HCT116 (cell line): ENCODE results near the gene NAALADL2. TPM values are rescaled to one million over a fixed set of nuclear protein-coding genes. Genes with fewer than 3 reads are reported as not detected.

Experiments
- ATAC-seq: fragments of 200-7000 bp; cut with Tn5 transposase; 2 replicates; pipeline ENCODE4 v1.9.1; 2020; ENCODE audit warnings: mild to moderate bottlenecking, moderate library complexity
- BruUV-seq: library from RNA; stranded (reverse); fragments of 400-500 nt; replicated peaks from 2 replicates; lab custom pipeline; 2021; lab: Mats Ljungman, UMichigan
- CTCF ChIA-PET: fragments of 300-600 bp; sonication (Branson Sonifier 250); formaldehyde crosslinking; loops from one replicate; lab custom pipeline; 2021; ENCODE audit warnings: antibody characterized with exemption; lab: Charles Lee
- POLR2A ChIA-PET: fragments of 300-600, 350-600 bp; sonication (Branson Sonifier 250); formaldehyde crosslinking; loops from one replicate; lab custom pipeline; 2021; ENCODE audit warnings: antibody characterized with exemption; lab: Charles Lee
- RAD21 ChIA-PET, 2 experiments: fragments of 300-600 bp; sonication (Branson Sonifier 250); formaldehyde crosslinking; loops; one replicate each; lab custom pipeline; 2023; ENCODE audit warnings: low total read pairs in 2 of 2; ENCODE audit not compliant: uncharacterized antibody in 2 of 2, unreplicated experiment in 2 of 2, low non-redundant PET in 1 of 2; lab: Charles Lee
- DNase-seq: peaks from one replicate; pipeline ENCODE4 v3.0.0-alpha.2; 2010; ENCODE audit warnings: low read depth, low spot score
- H2AFZ ChIP-seq: fragments of 200-600 bp; shearing (Covaris generic), sonication (generic); 2 replicates; pipeline ENCODE4 v1.6.1; 2017; ENCODE audit warnings: low read depth, mixed run types, mixed read lengths, antibody characterized with exemption, low read length; ENCODE audit not compliant: poor library complexity, severe bottlenecking
- H3K27ac ChIP-seq: 2 replicates; pipeline ENCODE4 v1.5.1; 2012; ENCODE audit warnings: low read depth, low read length
- H3K27me3 ChIP-seq: fragments of 200-600 bp; sonication (generic); 2 replicates; pipeline ENCODE4 v1.6.1; 2016; ENCODE audit warnings: mixed run types, low read length, mixed read lengths; ENCODE audit not compliant: insufficient read depth
- H3K36me3 ChIP-seq, 2 experiments: fragments of 200-500 bp in 1 of 2; fragments of 200-600 bp in 1 of 2; sonication (Bioruptor generic) in 1 of 2; sonication (generic) in 1 of 2; 2 replicates each; pipeline versions ENCODE4 v1.5.1 to v1.6.1; 2014 to 2016; ENCODE audit warnings: low read length in 2 of 2, inconsistent platforms in 1 of 2, mixed read lengths in 1 of 2, mixed run types in 1 of 2; ENCODE audit not compliant: insufficient read depth in 2 of 2, control insufficient read depth in 1 of 2
- H3K4me1 ChIP-seq, 2 experiments: fragments of 200-600 bp in 1 of 2; sonication (generic) in 1 of 2; 2 replicates each; pipeline versions ENCODE4 v1.5.1 to v1.6.1; 2012 to 2017; ENCODE audit warnings: low read length in 2 of 2, inconsistent platforms in 1 of 2, mild to moderate bottlenecking in 1 of 2, mixed read lengths in 1 of 2, mixed run types in 1 of 2, moderate library complexity in 1 of 2; ENCODE audit not compliant: insufficient read depth in 2 of 2, control insufficient read depth in 1 of 2
- H3K4me2 ChIP-seq: fragments of 200-600 bp; sonication (generic); 2 replicates; pipeline ENCODE4 v1.6.1; 2017; ENCODE audit warnings: mixed run types, low read length, mixed read lengths
- H3K4me3 ChIP-seq, 2 experiments: fragments of 200-600 bp in 1 of 2; sonication (generic) in 1 of 2; replicated peaks in 1 of 2; 2 replicates each; pipeline ENCODE4 v1.5.1; 2011 to 2016; ENCODE audit warnings: low read length in 2 of 2, control low read depth in 1 of 2, low read depth in 1 of 2, mild to moderate bottlenecking in 1 of 2, mixed read lengths in 1 of 2, mixed run types in 1 of 2
- H3K79me2 ChIP-seq: fragments of 200-600 bp; sonication (generic); 2 replicates; pipeline ENCODE4 v1.6.1; 2017; ENCODE audit warnings: mild to moderate bottlenecking, mixed run types, low read length, moderate library complexity, mixed read lengths; ENCODE audit not compliant: insufficient read depth
- H3K9ac ChIP-seq: fragments of 200-600 bp; sonication (generic); 2 replicates; pipeline ENCODE4 v1.6.1; 2016; ENCODE audit warnings: low read length, mixed read lengths
- H3K9me2 ChIP-seq: fragments of 200-600 bp; sonication (generic), shearing (Covaris generic); 2 replicates; pipeline ENCODE4 v1.6.1; 2017; ENCODE audit warnings: mixed run types, mild to moderate bottlenecking, moderate library complexity; ENCODE audit not compliant: insufficient read depth
- H3K9me3 ChIP-seq, 2 experiments: fragments of 200-500 bp in 1 of 2; fragments of 200-600 bp in 1 of 2; sonication (Bioruptor generic) in 1 of 2; sonication (generic) in 1 of 2; 2 replicates each; pipeline ENCODE4 v1.6.1; 2014 to 2017; ENCODE audit warnings: low read length in 2 of 2, mixed read lengths in 2 of 2, inconsistent platforms in 1 of 2, low read depth in 1 of 2, mild to moderate bottlenecking in 1 of 2, mixed run types in 1 of 2, moderate library complexity in 1 of 2; ENCODE audit not compliant: control insufficient read depth in 1 of 2, insufficient read depth in 1 of 2
- H4K20me1 ChIP-seq: fragments of 200-600 bp; sonication (generic), shearing (Covaris generic); 2 replicates; pipeline ENCODE4 v1.6.1; 2017; ENCODE audit warnings: mixed run types, mild to moderate bottlenecking, moderate library complexity; ENCODE audit not compliant: insufficient read depth
- ATF3 ChIP-seq: IDR thresholded peaks from 2 replicates; pipeline ENCODE4 v1.6.1; 2012
- CBX3 ChIP-seq: IDR thresholded peaks from 2 replicates; pipeline ENCODE4 v1.6.1; 2012; ENCODE audit warnings: low read depth
- CEBPB ChIP-seq: IDR thresholded peaks from 2 replicates; pipeline ENCODE4 v1.6.1; 2012; ENCODE audit warnings: low read depth
- CTCF ChIP-seq, 3 experiments: fragments of 200-600 bp in 1 of 3; sonication (generic) in 1 of 3; IDR thresholded peaks in 2 of 3; conservative IDR thresholded peaks in 1 of 3; 2 replicates each; pipeline ENCODE4 v1.5.1; 2012 to 2017; ENCODE audit warnings: low read depth in 2 of 3, low read length in 2 of 3, antibody characterized with exemption in 1 of 3, borderline replicate concordance in 1 of 3, control low read depth in 1 of 3, mild to moderate bottlenecking in 1 of 3, mixed read lengths in 1 of 3, mixed run types in 1 of 3, moderate library complexity in 1 of 3; ENCODE audit not compliant: insufficient read depth in 1 of 3
- ELF1 ChIP-seq: IDR thresholded peaks from 2 replicates; pipeline ENCODE4 v1.6.1; 2012; ENCODE audit warnings: low read depth, borderline replicate concordance
- EZH2 ChIP-seq: fragments of 200-600 bp; sonication (generic); IDR thresholded peaks from 2 replicates; pipeline ENCODE4 v1.6.1; 2017; ENCODE audit warnings: antibody characterized with exemption, mixed run types
- FOSL1 ChIP-seq: IDR thresholded peaks from 2 replicates; pipeline ENCODE4 v1.6.1; 2012; ENCODE audit warnings: low read depth
- JUND ChIP-seq: IDR thresholded peaks from 2 replicates; pipeline ENCODE4 v1.6.1; 2012
- MAX ChIP-seq: IDR thresholded peaks from 2 replicates; pipeline ENCODE4 v1.6.1; 2012
- POLR2A ChIP-seq: IDR thresholded peaks from 2 replicates; pipeline ENCODE4 v1.7.0; 2011; ENCODE audit warnings: borderline replicate concordance; ENCODE audit not compliant: insufficient read depth, insufficient read length; ENCODE audit errors: extremely low read depth
- POLR2AphosphoS5 ChIP-seq: IDR thresholded peaks from 2 replicates; pipeline ENCODE4 v1.6.1; 2011; ENCODE audit warnings: mild to moderate bottlenecking, low read depth, low read length, moderate library complexity
- SIN3A ChIP-seq: IDR thresholded peaks from 2 replicates; pipeline ENCODE4 v1.6.1; 2012; ENCODE audit warnings: low read depth
- SRF ChIP-seq: IDR thresholded peaks from 2 replicates; pipeline ENCODE4 v1.6.1; 2012; ENCODE audit warnings: low read depth
- ZFX ChIP-seq: fragments of 450-650 bp; IDR thresholded peaks from 2 replicates; pipeline ENCODE4 v1.6.1; 2017
- intact Hi-C: fragments of 100-400 bp; cut with micrococcal nuclease; formaldehyde crosslinking; loops from 2 replicates; pipeline ENCODE4 v1.10.0; 2022
- total RNA-seq: library from RNA; stranded (reverse); gene quantifications from one replicate; pipeline ENCODE4 v1.2.1, GENCODE V29; 2021; ENCODE audit not compliant: unreplicated experiment

The NAALADL2 gene
- total RNA-seq, 1 experiment from 2014 or later, result 2.9 TPM

- BruUV-seq, result no TSS peak
- POLR2A ChIA-PET, result no interaction called here
- H3K9me2 ChIP-seq, result no peaks in the 10 kb centered on the region
Measured at GRCh38 chr3:175176556-175176955, 317.4 kb downstream of the NAALADL2 start.

More at GRCh38 chr3:175176556-175176955, 317.4 kb downstream of the NAALADL2 start:
- Histone ChIP-seq H3K4me2 (no peak overlapping the region), H3K27ac (no peak overlapping the region), H3K36me3 (no peaks in the 10 kb centered on the region), H3K4me3 (no peak overlapping the region), H3K79me2 (no peaks in the 10 kb centered on the region), H4K20me1 (no peaks in the 10 kb centered on the region), H3K9ac (no peak overlapping the region), H3K27me3 (no peaks in the 10 kb centered on the region), H3K9me3 (no peaks in the 10 kb centered on the region), H2AFZ (no peak overlapping the region), H3K4me1 (no peaks in the 10 kb centered on the region)
- no peak for DNase-seq
- no peak for ATAC-seq
- intact Hi-C loops, result no loop called here
- TF ChIP-seq FOSL1 (no peak), EZH2 (no peak), POLR2A (no peak), CBX3 (no peak), ELF1 (no peak), POLR2AphosphoS5 (no peak), SIN3A (no peak), CEBPB (no peak), SRF (no peak), ATF3 (no peak), CTCF (IDR thresholded peaks at IDR 0.05 in 2 of 3, conservative IDR thresholded peaks at IDR 0.05 in 1 of 3; ENCODE audit: borderline replicate concordance in 1 of 3, insufficient read depth in 1 of 3, low read depth in 2 of 3, low read length in 2 of 3) (no peak), ZFX (no peak), JUND (no peak), MAX (no peak)
- RAD21 ChIA-PET, result no interaction called here
- CTCF ChIA-PET, result no interaction called here
